HEK293T (cell line): ENCODE data around the gene CDCP2.

Experiments
- ARNT ChIP-seq: fragments of 450-650 bp; IDR thresholded peaks from 2 replicates; pipeline ENCODE4 v1.6.1; 2017; ENCODE audit warnings: mild to moderate bottlenecking
- BHLHE40 ChIP-seq: fragments of 450-650 bp; IDR thresholded peaks from 2 replicates; pipeline ENCODE4 v1.6.1; 2016; ENCODE audit warnings: mild to moderate bottlenecking, moderate library complexity, borderline replicate concordance
- CTBP1 ChIP-seq: fragments of 450-650 bp; IDR thresholded peaks from 2 replicates; pipeline ENCODE4 v1.6.1; 2016; ENCODE audit warnings: borderline replicate concordance
- ELF4 ChIP-seq: fragments of 450-650 bp; IDR thresholded peaks from 2 replicates; pipeline ENCODE4 v1.6.1; 2017; ENCODE audit warnings: antibody characterized with exemption
- FOXA1 ChIP-seq: fragments of 450-650 bp; IDR thresholded peaks from 2 replicates; pipeline ENCODE4 v1.6.1; 2016; ENCODE audit warnings: mild to moderate bottlenecking
- FOXK2 ChIP-seq: fragments of 450-650 bp; IDR thresholded peaks from 2 replicates; pipeline ENCODE4 v1.6.1; 2016; ENCODE audit warnings: mild to moderate bottlenecking
- FOXM1 ChIP-seq: fragments of 450-650 bp; IDR thresholded peaks from 2 replicates; pipeline ENCODE4 v1.6.1; 2017; ENCODE audit warnings: mild to moderate bottlenecking, borderline replicate concordance
- L3MBTL2 ChIP-seq: fragments of 450-650 bp; conservative IDR thresholded peaks from 2 replicates; pipeline ENCODE4 v1.6.1; 2016; ENCODE audit warnings: mild to moderate bottlenecking
- NFRKB ChIP-seq: fragments of 450-650 bp; IDR thresholded peaks from 2 replicates; pipeline ENCODE4 v1.6.1; 2016; ENCODE audit warnings: mild to moderate bottlenecking, moderate library complexity
- SP1 ChIP-seq: fragments of 450-650 bp; IDR thresholded peaks from 2 replicates; pipeline ENCODE4 v1.6.1; 2017
- SUZ12 ChIP-seq: fragments of 450-650 bp; IDR thresholded peaks from 2 replicates; pipeline ENCODE4 v1.6.1; 2016; ENCODE audit warnings: mild to moderate bottlenecking
- TARDBP ChIP-seq: fragments of 450-650 bp; IDR thresholded peaks from 2 replicates; pipeline ENCODE4 v1.6.1; 2016
- ZNF384 ChIP-seq: fragments of 450-650 bp; IDR thresholded peaks from 2 replicates; pipeline ENCODE4 v1.6.1; 2016
- TF ChIP-seq, protein P1 (sequence below): fragments of 450-650 bp; IDR thresholded peaks from 2 replicates; pipeline ENCODE4 v1.6.1; 2016

DNA sequence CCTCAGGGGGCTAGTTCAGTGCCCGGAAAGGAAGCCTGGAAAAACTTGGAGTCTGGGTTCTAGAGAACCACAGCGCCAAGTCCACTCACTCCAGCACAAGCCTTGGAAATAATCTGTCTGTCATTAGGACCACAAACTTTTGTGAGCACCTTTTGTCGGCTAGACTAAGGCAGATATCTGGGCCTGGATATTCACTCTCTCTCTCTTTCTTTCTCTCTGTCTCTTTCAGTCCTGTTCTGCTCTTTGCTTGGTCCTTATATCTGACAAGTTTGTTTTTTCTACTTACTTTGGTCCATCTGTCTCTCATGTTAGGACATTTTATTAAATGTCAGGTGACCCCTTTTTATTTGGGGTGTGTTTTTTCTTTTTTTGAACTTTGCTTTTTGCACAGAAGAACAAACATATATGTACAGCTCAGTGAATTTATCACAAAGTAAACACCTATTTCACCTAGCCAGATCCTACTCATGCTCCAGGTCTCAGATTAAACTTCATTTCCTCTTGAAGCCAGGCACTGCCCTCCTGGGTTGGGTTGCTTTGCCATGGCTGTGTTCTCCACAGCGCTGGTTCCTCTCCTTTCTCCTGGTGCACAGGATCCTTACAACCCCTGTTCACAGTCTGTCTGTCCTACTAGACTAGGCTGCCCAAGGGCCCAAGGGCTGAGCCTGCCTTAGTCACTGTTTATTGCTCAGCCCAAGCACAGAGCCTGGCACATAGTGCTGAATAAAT is 58.6 kb downstream of the CDCP2 start:
- no peak for TF ChIP-seq ZNF384
- TF ChIP-seq ELF4 = no peak
- no peak for TF ChIP-seq BHLHE40
- no peak for TF ChIP-seq FOXK2
- no peak for TF ChIP-seq FOXM1
- no peak for TF ChIP-seq SP1
- no peak for TF ChIP-seq NFRKB
- no peak for TF ChIP-seq SUZ12
- no peak for TF ChIP-seq FOXA1
- no peak for TF ChIP-seq L3MBTL2
- TF ChIP-seq, protein P1, sequence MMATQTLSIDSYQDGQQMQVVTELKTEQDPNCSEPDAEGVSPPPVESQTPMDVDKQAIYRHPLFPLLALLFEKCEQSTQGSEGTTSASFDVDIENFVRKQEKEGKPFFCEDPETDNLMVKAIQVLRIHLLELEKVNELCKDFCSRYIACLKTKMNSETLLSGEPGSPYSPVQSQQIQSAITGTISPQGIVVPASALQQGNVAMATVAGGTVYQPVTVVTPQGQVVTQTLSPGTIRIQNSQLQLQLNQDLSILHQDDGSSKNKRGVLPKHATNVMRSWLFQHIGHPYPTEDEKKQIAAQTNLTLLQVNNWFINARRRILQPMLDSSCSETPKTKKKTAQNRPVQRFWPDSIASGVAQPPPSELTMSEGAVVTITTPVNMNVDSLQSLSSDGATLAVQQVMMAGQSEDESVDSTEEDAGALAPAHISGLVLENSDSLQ = no peak
- TF ChIP-seq TARDBP = no peak
- TF ChIP-seq CTBP1 = no peak
- TF ChIP-seq ARNT = no peak
